K562 (cell line): ENCODE results near the gene KCNN3. TPM values are rescaled to one million over a fixed set of nuclear protein-coding genes. Genes with fewer than 3 reads are reported as not detected.

Source experiments
- CC2D1A ChIP-seq: fragments of 450-650 bp; IDR thresholded peaks from 2 replicates; pipeline ENCODE4 v1.6.1; 2017; ENCODE audit warnings: mild to moderate bottlenecking
- FOXK1 ChIP-seq: sonication (generic); formaldehyde crosslinking; IDR thresholded peaks from 2 replicates; pipeline ENCODE4 v1.8.0; 2022; ENCODE audit warnings: missing genetic modification reagents, mild to moderate bottlenecking, borderline replicate concordance
- HMG20A ChIP-seq: fragments of 450-650 bp; formaldehyde crosslinking; conservative IDR thresholded peaks from 2 replicates; pipeline ENCODE4 v1.4.0; 2020; ENCODE audit warnings: mild to moderate bottlenecking, mixed read lengths
- MTA3 ChIP-seq: fragments of 450-650 bp; formaldehyde crosslinking; IDR thresholded peaks from 2 replicates; pipeline ENCODE4 v1.6.1; 2017; ENCODE audit warnings: mild to moderate bottlenecking, borderline replicate concordance
- POU5F1 ChIP-seq: fragments of 150-350 bp; IDR thresholded peaks from 2 replicates; pipeline ENCODE4 v1.6.1; 2014; ENCODE audit warnings: borderline replicate concordance, low read length, low read depth, mild to moderate bottlenecking; ENCODE audit not compliant: partially characterized antibody
- RBM25 ChIP-seq: fragments of 200-400 bp; formaldehyde crosslinking; IDR thresholded peaks from 2 replicates; pipeline ENCODE4 v1.6.1; 2018; ENCODE audit warnings: low read length, low read depth, moderate library complexity; ENCODE audit not compliant: severe bottlenecking
- SRSF7 ChIP-seq: fragments of 200-400 bp; formaldehyde crosslinking; optimal IDR thresholded peaks from 2 replicates; pipeline ENCODE3; 2017; ENCODE audit warnings: mild to moderate bottlenecking, low read depth, low read length
- STAG1 ChIP-seq: sonication (generic); formaldehyde crosslinking; IDR thresholded peaks from 2 replicates; pipeline ENCODE4 v1.5.0; 2020; ENCODE audit warnings: missing genetic modification reagents, borderline replicate concordance
- TARDBP ChIP-seq: fragments of 450-650 bp; IDR thresholded peaks from 2 replicates; pipeline ENCODE4 v1.6.1; 2016
- TCF7 ChIP-seq: sonication (generic); IDR thresholded peaks from 2 replicates; pipeline ENCODE4 v1.6.1; 2016; ENCODE audit warnings: antibody characterized with exemption, borderline replicate concordance
- TSC22D4 ChIP-seq: fragments of 450-650 bp; IDR thresholded peaks from 2 replicates; pipeline ENCODE4 v1.6.1; 2016; ENCODE audit warnings: missing genetic modification characterization, missing biosample characterization, control low read depth
- ZNF143 ChIP-seq: sonication (generic); formaldehyde crosslinking; IDR thresholded peaks from 2 replicates; pipeline ENCODE4 v1.9.0; 2022; ENCODE audit warnings: mild to moderate bottlenecking, missing genetic modification reagents
- ZNF232 ChIP-seq: sonication (generic); formaldehyde crosslinking; IDR thresholded peaks from 2 replicates; pipeline ENCODE4 v1.8.0; 2022; ENCODE audit warnings: mild to moderate bottlenecking, missing genetic modification reagents
- ZNF311 ChIP-seq: fragments of 250-450 bp; sonication (Bioruptor Pico); IDR thresholded peaks from 2 replicates; pipeline ENCODE4 v1.4.0; 2020; ENCODE audit warnings: mild to moderate bottlenecking, moderate library complexity
- polyA plus RNA-seq, 8 experiments: library from polyadenylated mRNA; depleted of rRNA in 4 of 8; stranded (reverse) in 5 of 8; unstranded in 3 of 8; fragments of >200 nt; fragmentation: Nextera tagmentation in 2 of 8; fragmentation: Illumina TruSeq in 1 of 8; extraction: Ambion mirVana in 2 of 8; extraction: Trizol in 1 of 8; gene quantifications; 2 replicates each; pipeline versions ENCODE4 v1.2.1 to v1.2.3, GENCODE V29; 2011 to 2014; ENCODE audit warnings: inconsistent platforms in 1 of 8, missing spikeins in 1 of 8
- total RNA-seq, 7 experiments: library from RNA; depleted of rRNA in 6 of 7; stranded (reverse); fragments of >200 nt in 6 of 7; fragmentation: Illumina TruSeq in 2 of 7; extraction: Trizol in 2 of 7; gene quantifications; 2 replicates each; pipeline versions ENCODE4 v1.2.1 to v1.2.3, GENCODE V29; 2011 to 2021; ENCODE audit warnings: low replicate concordance in 1 of 7
- TF ChIP-seq, protein P1 (sequence below): fragments of 450-650 bp; IDR thresholded peaks from one replicate; pipeline ENCODE4 v1.6.1; 2018; ENCODE audit warnings: mild to moderate bottlenecking, moderate library complexity; ENCODE audit not compliant: partially characterized antibody
- TF ChIP-seq, protein P2 (sequence below): fragments of 450-650 bp; formaldehyde crosslinking; IDR thresholded peaks from 2 replicates; pipeline ENCODE4 v1.4.0; 2020; ENCODE audit warnings: mild to moderate bottlenecking, moderate library complexity
- TF ChIP-seq, protein P3 (sequence below): fragments of 450-650 bp; formaldehyde crosslinking; IDR thresholded peaks from 2 replicates; pipeline ENCODE4 v1.4.0; 2022; ENCODE audit warnings: missing genetic modification characterization
- TF ChIP-seq, protein P4 (sequence below): fragments of 250-450 bp; sonication (Bioruptor Pico); IDR thresholded peaks from 2 replicates; pipeline ENCODE4 v1.4.0; 2020
- TF ChIP-seq, protein P5 (sequence below), 3 experiments: fragments of 200-800 bp in 1 of 3; fragments of 250-450 bp in 1 of 3; fragments of 450-650 bp in 1 of 3; sonication (Bioruptor Pico) in 1 of 3; sonication (Bioruptor generic) in 1 of 3; formaldehyde crosslinking in 1 of 3; IDR thresholded peaks; 2 replicates each; pipeline versions ENCODE4 v1.6.1 to v1.8.0; 2016 to 2022; ENCODE audit warnings: mild to moderate bottlenecking in 2 of 3, missing genetic modification characterization in 2 of 3, missing compliant biosample characterization in 1 of 3, moderate library complexity in 1 of 3

Gene KCNN3
- total and polyA plus RNA-seq, 9 of the 15 experiments (the other 6 are each of a cell fraction or from before 2014, with no cell fraction given), result 0.02 to 0.03 TPM; not detected in 7

DNA sequence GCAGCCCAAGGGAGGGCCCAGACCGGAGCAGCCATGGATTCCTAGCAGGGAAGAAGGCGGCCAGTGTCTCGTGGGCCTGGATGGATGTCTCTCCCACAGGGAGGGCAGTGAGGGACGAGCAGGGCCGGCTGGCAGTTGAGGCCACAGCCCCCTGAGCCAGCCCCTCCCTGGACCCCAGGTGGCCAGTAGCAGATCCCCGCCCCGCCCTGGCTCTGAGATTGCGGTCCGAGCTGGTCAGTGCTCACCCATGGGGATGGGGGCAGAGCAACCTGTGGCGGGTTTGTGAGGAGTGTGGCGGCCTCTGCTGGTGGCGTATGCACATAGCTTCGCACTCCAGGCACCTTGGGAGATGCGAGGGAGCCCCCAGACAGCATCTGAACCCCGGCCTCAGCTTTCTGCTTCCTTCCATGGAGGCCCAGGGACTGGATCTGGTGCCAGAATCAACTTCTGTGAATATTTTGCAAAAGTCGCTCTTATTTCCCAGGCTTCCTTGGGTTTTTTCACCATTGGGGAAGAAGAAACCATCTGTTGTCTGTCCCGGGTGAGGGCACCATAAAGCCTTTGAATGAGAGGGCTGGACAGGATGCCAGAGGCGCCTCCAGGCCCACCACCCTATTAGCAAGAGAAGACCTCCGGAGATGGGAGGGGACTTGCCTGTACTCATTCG, 8.4 kb upstream of the KCNN3 start (continued):
- TF ChIP-seq, protein P1, sequence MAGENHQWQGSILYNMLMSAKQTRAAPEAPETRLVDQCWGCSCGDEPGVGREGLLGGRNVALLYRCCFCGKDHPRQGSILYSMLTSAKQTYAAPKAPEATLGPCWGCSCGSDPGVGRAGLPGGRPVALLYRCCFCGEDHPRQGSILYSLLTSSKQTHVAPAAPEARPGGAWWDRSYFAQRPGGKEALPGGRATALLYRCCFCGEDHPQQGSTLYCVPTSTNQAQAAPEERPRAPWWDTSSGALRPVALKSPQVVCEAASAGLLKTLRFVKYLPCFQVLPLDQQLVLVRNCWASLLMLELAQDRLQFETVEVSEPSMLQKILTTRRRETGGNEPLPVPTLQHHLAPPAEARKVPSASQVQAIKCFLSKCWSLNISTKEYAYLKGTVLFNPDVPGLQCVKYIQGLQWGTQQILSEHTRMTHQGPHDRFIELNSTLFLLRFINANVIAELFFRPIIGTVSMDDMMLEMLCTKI, result no peak
- TF ChIP-seq POU5F1, result no peak
- no peak for TF ChIP-seq ZNF311 (CRISPR knock-in tag)
- no peak for TF ChIP-seq TSC22D4 (tag)
- TF ChIP-seq MTA3, result no peak
- TF ChIP-seq, protein P2, sequence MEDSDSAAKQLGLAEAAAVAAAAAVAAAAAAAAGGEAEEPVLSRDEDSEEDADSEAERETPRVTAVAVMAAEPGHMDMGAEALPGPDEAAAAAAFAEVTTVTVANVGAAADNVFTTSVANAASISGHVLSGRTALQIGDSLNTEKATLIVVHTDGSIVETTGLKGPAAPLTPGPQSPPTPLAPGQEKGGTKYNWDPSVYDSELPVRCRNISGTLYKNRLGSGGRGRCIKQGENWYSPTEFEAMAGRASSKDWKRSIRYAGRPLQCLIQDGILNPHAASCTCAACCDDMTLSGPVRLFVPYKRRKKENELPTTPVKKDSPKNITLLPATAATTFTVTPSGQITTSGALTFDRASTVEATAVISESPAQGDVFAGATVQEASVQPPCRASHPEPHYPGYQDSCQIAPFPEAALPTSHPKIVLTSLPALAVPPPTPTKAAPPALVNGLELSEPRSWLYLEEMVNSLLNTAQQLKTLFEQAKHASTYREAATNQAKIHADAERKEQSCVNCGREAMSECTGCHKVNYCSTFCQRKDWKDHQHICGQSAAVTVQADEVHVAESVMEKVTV (CRISPR knock-in tag), result peak; percentile 83
- no peak for TF ChIP-seq ZNF143
- peak; percentile 81 for TF ChIP-seq CC2D1A
- TF ChIP-seq, protein P3, sequence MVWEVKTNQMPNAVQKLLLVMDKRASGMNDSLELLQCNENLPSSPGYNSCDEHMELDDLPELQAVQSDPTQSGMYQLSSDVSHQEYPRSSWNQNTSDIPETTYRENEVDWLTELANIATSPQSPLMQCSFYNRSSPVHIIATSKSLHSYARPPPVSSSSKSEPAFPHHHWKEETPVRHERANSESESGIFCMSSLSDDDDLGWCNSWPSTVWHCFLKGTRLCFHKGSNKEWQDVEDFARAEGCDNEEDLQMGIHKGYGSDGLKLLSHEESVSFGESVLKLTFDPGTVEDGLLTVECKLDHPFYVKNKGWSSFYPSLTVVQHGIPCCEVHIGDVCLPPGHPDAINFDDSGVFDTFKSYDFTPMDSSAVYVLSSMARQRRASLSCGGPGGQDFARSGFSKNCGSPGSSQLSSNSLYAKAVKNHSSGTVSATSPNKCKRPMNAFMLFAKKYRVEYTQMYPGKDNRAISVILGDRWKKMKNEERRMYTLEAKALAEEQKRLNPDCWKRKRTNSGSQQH, result no peak
- no peak for TF ChIP-seq TCF7
- TF ChIP-seq, protein P4, sequence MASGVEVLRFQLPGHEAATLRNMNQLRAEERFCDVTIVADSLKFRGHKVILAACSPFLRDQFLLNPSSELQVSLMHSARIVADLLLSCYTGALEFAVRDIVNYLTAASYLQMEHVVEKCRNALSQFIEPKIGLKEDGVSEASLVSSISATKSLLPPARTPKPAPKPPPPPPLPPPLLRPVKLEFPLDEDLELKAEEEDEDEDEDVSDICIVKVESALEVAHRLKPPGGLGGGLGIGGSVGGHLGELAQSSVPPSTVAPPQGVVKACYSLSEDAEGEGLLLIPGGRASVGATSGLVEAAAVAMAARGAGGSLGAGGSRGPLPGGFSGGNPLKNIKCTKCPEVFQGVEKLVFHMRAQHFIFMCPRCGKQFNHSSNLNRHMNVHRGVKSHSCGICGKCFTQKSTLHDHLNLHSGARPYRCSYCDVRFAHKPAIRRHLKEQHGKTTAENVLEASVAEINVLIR (CRISPR knock-in tag), result no peak
- TF ChIP-seq HMG20A, result no peak
- no peak for TF ChIP-seq FOXK1 (CRISPR knock-in tag)
- peak; percentile 93 for TF ChIP-seq STAG1 (CRISPR knock-in tag)
- no peak for TF ChIP-seq ZNF232 (CRISPR knock-in tag)
- TF ChIP-seq, protein P5, sequence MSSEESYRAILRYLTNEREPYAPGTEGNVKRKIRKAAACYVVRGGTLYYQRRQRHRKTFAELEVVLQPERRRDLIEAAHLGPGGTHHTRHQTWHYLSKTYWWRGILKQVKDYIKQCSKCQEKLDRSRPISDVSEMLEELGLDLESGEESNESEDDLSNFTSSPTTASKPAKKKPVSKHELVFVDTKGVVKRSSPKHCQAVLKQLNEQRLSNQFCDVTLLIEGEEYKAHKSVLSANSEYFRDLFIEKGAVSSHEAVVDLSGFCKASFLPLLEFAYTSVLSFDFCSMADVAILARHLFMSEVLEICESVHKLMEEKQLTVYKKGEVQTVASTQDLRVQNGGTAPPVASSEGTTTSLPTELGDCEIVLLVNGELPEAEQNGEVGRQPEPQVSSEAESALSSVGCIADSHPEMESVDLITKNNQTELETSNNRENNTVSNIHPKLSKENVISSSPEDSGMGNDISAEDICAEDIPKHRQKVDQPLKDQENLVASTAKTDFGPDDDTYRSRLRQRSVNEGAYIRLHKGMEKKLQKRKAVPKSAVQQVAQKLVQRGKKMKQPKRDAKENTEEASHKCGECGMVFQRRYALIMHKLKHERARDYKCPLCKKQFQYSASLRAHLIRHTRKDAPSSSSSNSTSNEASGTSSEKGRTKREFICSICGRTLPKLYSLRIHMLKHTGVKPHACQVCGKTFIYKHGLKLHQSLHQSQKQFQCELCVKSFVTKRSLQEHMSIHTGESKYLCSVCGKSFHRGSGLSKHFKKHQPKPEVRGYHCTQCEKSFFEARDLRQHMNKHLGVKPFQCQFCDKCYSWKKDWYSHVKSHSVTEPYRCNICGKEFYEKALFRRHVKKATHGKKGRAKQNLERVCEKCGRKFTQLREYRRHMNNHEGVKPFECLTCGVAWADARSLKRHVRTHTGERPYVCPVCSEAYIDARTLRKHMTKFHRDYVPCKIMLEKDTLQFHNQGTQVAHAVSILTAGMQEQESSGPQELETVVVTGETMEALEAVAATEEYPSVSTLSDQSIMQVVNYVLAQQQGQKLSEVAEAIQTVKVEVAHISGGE (CRISPR knock-in tag; IDR thresholded peaks at IDR 0.05), result no peak
- TF ChIP-seq RBM25, result no peak
- no peak for TF ChIP-seq TARDBP
- TF ChIP-seq SRSF7, result no peak
